ENCODE measurements around the gene TM9SF3. TPM values are rescaled to one million over a fixed set of nuclear protein-coding genes. Genes with fewer than 3 reads are reported as not detected.

TM9SF3 gene
- total RNA-seq, 1 experiment from 2014 or later, result 75.2 TPM

GRCh38 chr10:96501985-96502384, 84.8 kb downstream of the TM9SF3 start:
- no TSS peak for BruUV-seq (replicated peaks)
- no peaks in the 10 kb centered on the region for H3K36me3 ChIP-seq (ENCODE audit: low read depth)
- H4K20me1 ChIP-seq (ENCODE audit: insufficient read depth), result no peaks in the 10 kb centered on the region
- no peaks in the 10 kb centered on the region for H3K9me2 ChIP-seq (ENCODE audit: insufficient read depth)
- POLR2A ChIA-PET (ENCODE audit: unreplicated experiment), result interaction anchor here (0.6 kb wide), 1 partner anchor 14 kb away, joined by 3 read pairs; no protein-coding TSS in a partner anchor
- no peaks in the 10 kb centered on the region for H3K9me3 ChIP-seq (ENCODE audit: insufficient read depth, low read depth)
- H3K79me2 ChIP-seq (ENCODE audit: low read depth), result no peaks in the 10 kb centered on the region
- TF ChIP-seq, protein P1, sequence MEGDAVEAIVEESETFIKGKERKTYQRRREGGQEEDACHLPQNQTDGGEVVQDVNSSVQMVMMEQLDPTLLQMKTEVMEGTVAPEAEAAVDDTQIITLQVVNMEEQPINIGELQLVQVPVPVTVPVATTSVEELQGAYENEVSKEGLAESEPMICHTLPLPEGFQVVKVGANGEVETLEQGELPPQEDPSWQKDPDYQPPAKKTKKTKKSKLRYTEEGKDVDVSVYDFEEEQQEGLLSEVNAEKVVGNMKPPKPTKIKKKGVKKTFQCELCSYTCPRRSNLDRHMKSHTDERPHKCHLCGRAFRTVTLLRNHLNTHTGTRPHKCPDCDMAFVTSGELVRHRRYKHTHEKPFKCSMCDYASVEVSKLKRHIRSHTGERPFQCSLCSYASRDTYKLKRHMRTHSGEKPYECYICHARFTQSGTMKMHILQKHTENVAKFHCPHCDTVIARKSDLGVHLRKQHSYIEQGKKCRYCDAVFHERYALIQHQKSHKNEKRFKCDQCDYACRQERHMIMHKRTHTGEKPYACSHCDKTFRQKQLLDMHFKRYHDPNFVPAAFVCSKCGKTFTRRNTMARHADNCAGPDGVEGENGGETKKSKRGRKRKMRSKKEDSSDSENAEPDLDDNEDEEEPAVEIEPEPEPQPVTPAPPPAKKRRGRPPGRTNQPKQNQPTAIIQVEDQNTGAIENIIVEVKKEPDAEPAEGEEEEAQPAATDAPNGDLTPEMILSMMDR (conservative IDR thresholded peaks at IDR 0.05), result no peak
- no peak for TF ChIP-seq EZH2 (IDR thresholded peaks at IDR 0.05; ENCODE audit: low read depth)
- H3K4me3 ChIP-seq, result no peak overlapping the region
- H3F3A ChIP-seq (ENCODE audit: insufficient read depth, low read depth), result peaks cover 3% of the 10 kb centered on the region; the same call in 1 of the 2 replicates
- intact Hi-C loops (cut with micrococcal nuclease; ENCODE audit: unreplicated experiment), result no loop called here
- H3K4me2 ChIP-seq, result no peak overlapping the region
- no peaks in the 10 kb centered on the region for H3K27me3 ChIP-seq (ENCODE audit: insufficient read depth, low read depth)
- 0 out of 2 replicates have a peak, but pooled peaks cover 5% of the 10 kb centered on the region for H3K4me1 ChIP-seq (replicated peaks; ENCODE audit: insufficient read depth)
- DNase-seq, result peak; percentile 22 to 54
- H2AFZ ChIP-seq, result no peak overlapping the region
- H3K27ac ChIP-seq, result no peak overlapping the region
- CTCF ChIA-PET, result no interaction called here

DNA sequence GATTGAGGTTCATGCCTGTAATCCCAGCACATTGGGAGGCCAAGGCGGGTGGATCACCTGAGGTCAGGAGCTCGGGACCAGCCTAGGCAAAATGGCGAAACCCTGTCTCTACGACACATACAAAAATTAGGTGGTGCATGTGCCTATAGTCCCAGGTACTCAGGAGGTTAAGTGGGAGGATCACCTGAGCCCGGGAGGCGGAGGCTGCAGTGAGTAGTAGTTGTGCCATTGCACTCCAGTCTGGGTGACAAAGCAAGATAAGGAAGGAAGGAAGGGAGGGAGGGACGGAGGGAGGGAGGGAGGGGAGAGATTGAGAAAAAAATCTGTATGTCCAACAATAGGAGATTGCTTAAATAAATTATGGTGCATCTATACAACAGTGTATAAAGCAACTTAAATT, 86.3 kb downstream of the TM9SF3 start:
- H3K79me2 ChIP-seq (ENCODE audit: low read depth), result no peaks in the 10 kb centered on the region
- ChIA-PET POLR2A (ENCODE audit: unreplicated experiment) (interaction anchor here (0.7 kb wide), 1 partner anchor 255 kb away, joined by 4 read pairs; no protein-coding TSS in a partner anchor), CTCF (no interaction called here)
- TF ChIP-seq, protein P1 (conservative IDR thresholded peaks at IDR 0.05), result no peak
- TF ChIP-seq EZH2 (IDR thresholded peaks at IDR 0.05; ENCODE audit: low read depth), result no peak
- H3K27ac ChIP-seq, result no peak overlapping the region
- no TSS peak for BruUV-seq (replicated peaks)
- H3K4me1 ChIP-seq (replicated peaks; ENCODE audit: insufficient read depth), result 0 out of 2 replicates have a peak, but pooled peaks cover 5% of the 10 kb centered on the region
- no peak overlapping the region for H3K4me2 ChIP-seq
- H4K20me1 ChIP-seq (ENCODE audit: insufficient read depth), result no peaks in the 10 kb centered on the region
- intact Hi-C loops (cut with micrococcal nuclease; ENCODE audit: unreplicated experiment), result no loop called here
- no peaks in the 10 kb centered on the region for H3K9me2 ChIP-seq (ENCODE audit: insufficient read depth)
- no peak for DNase-seq
- peaks cover 3% of the 10 kb centered on the region; the same call in 1 of the 2 replicates for H3F3A ChIP-seq (ENCODE audit: insufficient read depth, low read depth)
- no peaks in the 10 kb centered on the region for H3K9me3 ChIP-seq (ENCODE audit: insufficient read depth, low read depth)
- H3K36me3 ChIP-seq (ENCODE audit: low read depth), result no peaks in the 10 kb centered on the region
- H3K4me3 ChIP-seq, result no peak overlapping the region
- no peak overlapping the region for H2AFZ ChIP-seq
- H3K27me3 ChIP-seq (ENCODE audit: insufficient read depth, low read depth), result no peaks in the 10 kb centered on the region

DNA sequence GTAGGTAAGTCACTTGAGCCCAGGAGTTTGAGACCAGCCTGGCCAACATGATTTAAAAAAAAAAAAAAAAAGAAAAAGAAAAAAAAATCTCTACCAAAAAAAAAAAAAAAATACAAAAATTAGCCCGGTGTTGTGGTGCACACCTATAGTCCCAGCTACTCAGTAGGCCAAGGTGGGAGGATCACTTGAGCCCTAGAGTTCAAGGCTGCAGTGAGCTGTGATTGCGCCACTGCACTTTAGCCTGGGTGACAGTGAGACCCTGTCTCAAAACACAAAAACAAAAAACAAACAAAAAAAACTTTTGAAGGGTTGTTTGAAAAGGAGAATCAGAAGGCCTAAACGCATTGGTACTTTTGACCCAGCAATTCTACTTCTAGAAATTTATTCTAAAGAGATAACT, 86.8 kb downstream of the TM9SF3 start:
- Histone ChIP-seq H3K79me2 (ENCODE audit: low read depth) (no peaks in the 10 kb centered on the region), H3K4me3 (no peak overlapping the region), H3K9me3 (ENCODE audit: insufficient read depth, low read depth) (no peaks in the 10 kb centered on the region), H2AFZ (no peak overlapping the region), H4K20me1 (ENCODE audit: insufficient read depth) (no peaks in the 10 kb centered on the region), H3K4me1 (replicated peaks; ENCODE audit: insufficient read depth) (0 out of 2 replicates have a peak, but pooled peaks cover 5% of the 10 kb centered on the region), H3K36me3 (ENCODE audit: low read depth) (no peaks in the 10 kb centered on the region), H3K27me3 (ENCODE audit: insufficient read depth, low read depth) (no peaks in the 10 kb centered on the region), H3F3A (ENCODE audit: insufficient read depth, low read depth) (peaks cover 3% of the 10 kb centered on the region; the same call in 1 of the 2 replicates), H3K4me2 (no peak overlapping the region), H3K27ac (no peak overlapping the region), H3K9me2 (ENCODE audit: insufficient read depth) (no peaks in the 10 kb centered on the region)
- no peak for TF ChIP-seq EZH2 (IDR thresholded peaks at IDR 0.05; ENCODE audit: low read depth)
- TF ChIP-seq, protein P1 (conservative IDR thresholded peaks at IDR 0.05), result no peak
- intact Hi-C loops (cut with micrococcal nuclease; ENCODE audit: unreplicated experiment), result no loop called here
- no TSS peak for BruUV-seq (replicated peaks)
- ChIA-PET POLR2A (ENCODE audit: unreplicated experiment) (interaction anchor here (0.7 kb wide), 1 partner anchor 256 kb away, joined by 4 read pairs; no protein-coding TSS in a partner anchor), CTCF (no interaction called here)
- no peak for DNase-seq
